WTC11 (cell line): ENCODE results near the gene PMEPA1. TPM values are rescaled to one million over a fixed set of nuclear protein-coding genes. Genes with fewer than 3 reads are reported as not detected.
A peak's percentile ranks its signal among the peaks of the same experiment; 100 is the strongest.

ENCODE experiments used
- ATAC-seq: fragments of 200-7000 bp; cut with Tn5 transposase; 2 replicates; pipeline ENCODE4 v1.10.0; 2021; ENCODE audit warnings: mild to moderate bottlenecking, moderate library complexity
- CTCF ChIA-PET: fragments of 300-600 bp; sonication (Branson Sonifier 250); formaldehyde crosslinking; loops from one replicate; lab custom pipeline; 2021; ENCODE audit warnings: antibody characterized with exemption; lab: Charles Lee
- POLR2A ChIA-PET: fragments of 350-600 bp; sonication (Branson Sonifier 250); formaldehyde crosslinking; loops from one replicate; lab custom pipeline; 2021; ENCODE audit warnings: antibody characterized with exemption; lab: Charles Lee
- DNase-seq: peaks from one replicate; pipeline ENCODE4 v3.0.0; 2021; ENCODE audit warnings: low spot score
- H3K27ac Mint-ChIP-seq: 2 replicates; pipeline ENCODE4 v1.8.0; 2021; ENCODE audit warnings: mixed read lengths
- H3K27me3 Mint-ChIP-seq: 2 replicates; pipeline ENCODE4 v1.8.0; 2021; ENCODE audit warnings: low read depth, mild to moderate bottlenecking, moderate library complexity, mixed read lengths
- H3K36me3 Mint-ChIP-seq: 2 replicates; pipeline ENCODE4 v1.8.0; 2021; ENCODE audit warnings: mixed read lengths
- H3K4me1 Mint-ChIP-seq: 2 replicates; pipeline ENCODE4 v1.8.0; 2022; ENCODE audit warnings: mixed read lengths
- H3K4me3 Mint-ChIP-seq: 2 replicates; pipeline ENCODE4 v1.8.0; 2021; ENCODE audit warnings: mild to moderate bottlenecking, moderate library complexity, mixed read lengths
- H3K9me3 Mint-ChIP-seq: 2 replicates; pipeline ENCODE4 v1.8.0; 2021; ENCODE audit warnings: mixed read lengths
- ARID4B ChIP-seq: sonication (generic); formaldehyde crosslinking; IDR thresholded peaks from 2 replicates; pipeline ENCODE4 v1.8.0; 2023; ENCODE audit warnings: missing genetic modification reagents, mild to moderate bottlenecking, borderline replicate concordance
- CTCF ChIP-seq: fragments of 200-600 bp; IDR thresholded peaks from 2 replicates; pipeline ENCODE4 v1.8.0; 2022; ENCODE audit warnings: antibody characterized with exemption
- E2F1 ChIP-seq: sonication (generic); formaldehyde crosslinking; IDR thresholded peaks from 2 replicates; pipeline ENCODE4 v1.8.0; 2022; ENCODE audit warnings: mild to moderate bottlenecking, missing genetic modification reagents
- ELF4 ChIP-seq: sonication (generic); formaldehyde crosslinking; IDR thresholded peaks from 2 replicates; pipeline ENCODE4 v1.8.1; 2022; ENCODE audit warnings: low read depth, mild to moderate bottlenecking, moderate library complexity, missing genetic modification reagents
- ERG ChIP-seq: fragments of 250-450 bp; sonication (Bioruptor Pico); IDR thresholded peaks from 2 replicates; pipeline ENCODE4 v1.8.0; 2021; ENCODE audit warnings: mild to moderate bottlenecking
- FOXP1 ChIP-seq: sonication (generic); formaldehyde crosslinking; IDR thresholded peaks from 2 replicates; pipeline ENCODE4 v1.8.0; 2022; ENCODE audit warnings: missing genetic modification reagents, mild to moderate bottlenecking, moderate library complexity, borderline replicate concordance
- GTF2I ChIP-seq: fragments of 250-450 bp; sonication (Bioruptor Pico); conservative IDR thresholded peaks from 2 replicates; pipeline ENCODE4 v1.4.0; 2021; ENCODE audit warnings: mild to moderate bottlenecking
- IRF2 ChIP-seq: sonication (generic); formaldehyde crosslinking; IDR thresholded peaks from 2 replicates; pipeline ENCODE4 v1.8.0; 2022; ENCODE audit warnings: low read depth, missing genetic modification reagents, borderline replicate concordance
- MAX ChIP-seq: sonication (generic); formaldehyde crosslinking; IDR thresholded peaks from 2 replicates; pipeline ENCODE4 v1.8.0; 2022; ENCODE audit warnings: mild to moderate bottlenecking, missing genetic modification reagents
- MXD4 ChIP-seq: fragments of 250-450 bp; sonication (Bioruptor Pico); IDR thresholded peaks from 2 replicates; pipeline ENCODE4 v1.8.0; 2021; ENCODE audit warnings: mild to moderate bottlenecking, moderate library complexity, borderline replicate concordance
- NFYB ChIP-seq: sonication (generic); formaldehyde crosslinking; conservative IDR thresholded peaks from 2 replicates; pipeline ENCODE4 v1.8.0; 2022; ENCODE audit warnings: low read depth, missing genetic modification reagents
- NR3C1 ChIP-seq: sonication (generic); formaldehyde crosslinking; conservative IDR thresholded peaks from 2 replicates; pipeline ENCODE4 v1.8.1; 2023; ENCODE audit warnings: low read depth, mild to moderate bottlenecking, missing genetic modification reagents
- OVOL2 ChIP-seq: fragments of 250-450 bp; sonication (Bioruptor Pico); IDR thresholded peaks from 2 replicates; pipeline ENCODE4 v1.9.0; 2021; ENCODE audit warnings: mild to moderate bottlenecking, borderline replicate concordance
- PRRX2 ChIP-seq: fragments of 250-450 bp; sonication (Bioruptor Pico); IDR thresholded peaks from 2 replicates; pipeline ENCODE4 v1.8.0; 2021; ENCODE audit warnings: mild to moderate bottlenecking
- RELA ChIP-seq: sonication (generic); formaldehyde crosslinking; IDR thresholded peaks from 2 replicates; pipeline ENCODE4 v1.8.1; 2022; ENCODE audit warnings: missing genetic modification reagents, mild to moderate bottlenecking, borderline replicate concordance
- RORB ChIP-seq: fragments of 250-450 bp; sonication (Bioruptor Pico); IDR thresholded peaks from 2 replicates; pipeline ENCODE4 v1.9.0; 2021; ENCODE audit warnings: mild to moderate bottlenecking
- SMAD3 ChIP-seq: sonication (generic); formaldehyde crosslinking; IDR thresholded peaks from 2 replicates; pipeline ENCODE4 v1.8.0; 2022; ENCODE audit warnings: missing genetic modification reagents, mild to moderate bottlenecking, borderline replicate concordance
- USF2 ChIP-seq: sonication (generic); formaldehyde crosslinking; IDR thresholded peaks from 2 replicates; pipeline ENCODE4 v1.8.1; 2023; ENCODE audit warnings: mild to moderate bottlenecking, missing genetic modification reagents, moderate library complexity
- ZBTB21 ChIP-seq: sonication (generic); formaldehyde crosslinking; IDR thresholded peaks from 2 replicates; pipeline ENCODE4 v1.8.1; 2023; ENCODE audit warnings: mild to moderate bottlenecking, missing genetic modification reagents, borderline replicate concordance
- ZNF263 ChIP-seq: sonication (generic); formaldehyde crosslinking; IDR thresholded peaks from 2 replicates; pipeline ENCODE4 v1.8.1; 2022; ENCODE audit warnings: low read depth, mild to moderate bottlenecking, moderate library complexity, missing genetic modification reagents
- ZNF396 ChIP-seq: fragments of 250-450 bp; sonication (Bioruptor Pico); IDR thresholded peaks from 2 replicates; pipeline ENCODE4 v1.8.0; 2021; ENCODE audit warnings: mild to moderate bottlenecking, moderate library complexity, borderline replicate concordance
- ZNF416 ChIP-seq: fragments of 250-450 bp; sonication (Bioruptor Pico); IDR thresholded peaks from 2 replicates; pipeline ENCODE4 v1.9.0; 2021; ENCODE audit warnings: mild to moderate bottlenecking, inconsistent platforms
- total RNA-seq: library from RNA; stranded (reverse); gene quantifications from 3 replicates; pipeline ENCODE4 v1.2.3, GENCODE V29; 2021

The PMEPA1 gene
- total RNA-seq, 1 experiment from 2014 or later = 40.6 TPM

- ChIA-PET POLR2A (interaction anchor here (0.6 kb wide), 1 partner anchor 479 kb away, joined by 4 read pairs; no protein-coding TSS in a partner anchor), CTCF (no interaction called here)
- ATAC-seq (no peak), DNase-seq (no peak)
- H3K27me3 Mint-ChIP-seq = no peaks in the 10 kb centered on the region; the same call in 1 of the 2 replicates
- peaks cover 7% of the 10 kb centered on the region for H3K36me3 Mint-ChIP-seq
- H3K9me3 Mint-ChIP-seq = no peaks in the 10 kb centered on the region
- TF ChIP-seq RORB (CRISPR knock-in tag) = no peak
- TF ChIP-seq NFYB = no peak
- no peak for TF ChIP-seq ZNF416 (CRISPR knock-in tag)
- peaks cover 35% of the 10 kb centered on the region for H3K4me1 Mint-ChIP-seq
- no peak overlapping the region for H3K4me3 Mint-ChIP-seq
- H3K27ac Mint-ChIP-seq = no peak overlapping the region
These were observed 3.2 kb upstream of the PMEPA1 start for GRCh38 chr20:57712851-57713504.

GRCh38 chr20:57712341-57712740 lies 2.5 kb upstream of the PMEPA1 start:
- ChIA-PET POLR2A (no interaction called here), CTCF (interaction anchor here (1.5 kb wide), 1 partner anchor 59 kb away, joined by 3 read pairs; no protein-coding TSS in a partner anchor)
- DNase-seq = no peak
- no peak overlapping the region for H3K4me3 Mint-ChIP-seq
- H3K9me3 Mint-ChIP-seq = no peaks in the 10 kb centered on the region
- ATAC-seq = no peak
- TF ChIP-seq FOXP1 (CRISPR knock-in tag) (no peak), E2F1 (CRISPR knock-in tag) (no peak), RELA (CRISPR knock-in tag) (no peak), ERG (no peak), ELF4 (CRISPR knock-in tag) (no peak), ZBTB21 (CRISPR knock-in tag) (no peak), OVOL2 (no peak), SMAD3 (no peak), MAX (CRISPR knock-in tag) (no peak), PRRX2 (CRISPR knock-in tag) (no peak), NFYB (no peak)
- H3K27ac Mint-ChIP-seq = peak overlapping the region; percentile 73
- H3K4me1 Mint-ChIP-seq = peaks cover 37% of the 10 kb centered on the region
- peaks cover 7% of the 10 kb centered on the region for H3K36me3 Mint-ChIP-seq
- no peaks in the 10 kb centered on the region; the same call in 1 of the 2 replicates for H3K27me3 Mint-ChIP-seq

- ChIA-PET POLR2A (no interaction called here), CTCF (interaction anchor here (1.5 kb wide), 1 partner anchor 58 kb away, joined by 3 read pairs; no protein-coding TSS in a partner anchor)
- ATAC-seq = no peak
- H3K4me1 Mint-ChIP-seq = peaks cover 42% of the 10 kb centered on the region
- no peaks in the 10 kb centered on the region for H3K9me3 Mint-ChIP-seq
- TF ChIP-seq IRF2 (CRISPR knock-in tag) (no peak), CTCF (no peak), RORB (CRISPR knock-in tag) (no peak), GTF2I (CRISPR knock-in tag) (no peak), ARID4B (no peak), USF2 (CRISPR knock-in tag) (no peak), MXD4 (CRISPR knock-in tag) (no peak), NR3C1 (CRISPR knock-in tag) (no peak), ZNF263 (CRISPR knock-in tag) (no peak), ZNF396 (CRISPR knock-in tag) (no peak)
- DNase-seq = no peak
- H3K27me3 Mint-ChIP-seq = no peaks in the 10 kb centered on the region; the same call in 1 of the 2 replicates
- H3K36me3 Mint-ChIP-seq = peaks cover 7% of the 10 kb centered on the region
- H3K27ac Mint-ChIP-seq = peak overlapping the region; percentile 73
- H3K4me3 Mint-ChIP-seq = no peak overlapping the region
These were observed 2.0 kb upstream of the PMEPA1 start for GRCh38 chr20:57711826-57712225.
